HG02943 (cell line): ENCODE data around the gene MLLT11.
"Not testable (repeated sequence)": the region's sequence is repeated elsewhere in the genome, so short reads cannot be mapped to it uniquely, and the experiment has no call there.

Source experiments
- ATAC-seq: cut with Tn5 transposase; IDR thresholded peaks from one replicate; pipeline ENCODE4 v1.9.1; 2021; ENCODE audit warnings: mild to moderate bottlenecking, low read depth, moderate library complexity; ENCODE audit not compliant: unreplicated experiment

MLLT11 gene

GRCh38 chr1:151055581-151055980, 4.6 kb upstream of the MLLT11 start:
- no peak for ATAC-seq

DNA sequence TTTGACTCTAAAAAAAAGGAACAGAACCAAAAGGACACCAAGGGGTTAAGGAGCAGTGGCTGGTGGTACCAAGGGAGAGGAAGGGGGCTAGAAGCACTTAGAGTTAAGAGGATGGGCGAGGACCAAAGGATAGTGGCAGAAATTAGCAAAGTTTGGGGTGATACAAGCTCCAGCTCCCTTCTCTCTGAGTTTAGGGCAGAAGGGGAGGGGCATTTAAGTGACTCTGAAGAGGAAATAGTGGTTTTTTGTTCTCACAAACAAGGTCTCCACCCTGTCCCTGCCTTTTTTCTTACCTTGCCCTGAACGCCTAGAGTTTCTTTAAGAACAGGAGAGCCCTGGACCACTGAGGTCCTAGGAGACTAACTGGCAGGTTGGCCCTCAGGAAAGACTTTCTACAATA, 4.0 kb upstream of the MLLT11 start:
- ATAC-seq, result no peak

DNA sequence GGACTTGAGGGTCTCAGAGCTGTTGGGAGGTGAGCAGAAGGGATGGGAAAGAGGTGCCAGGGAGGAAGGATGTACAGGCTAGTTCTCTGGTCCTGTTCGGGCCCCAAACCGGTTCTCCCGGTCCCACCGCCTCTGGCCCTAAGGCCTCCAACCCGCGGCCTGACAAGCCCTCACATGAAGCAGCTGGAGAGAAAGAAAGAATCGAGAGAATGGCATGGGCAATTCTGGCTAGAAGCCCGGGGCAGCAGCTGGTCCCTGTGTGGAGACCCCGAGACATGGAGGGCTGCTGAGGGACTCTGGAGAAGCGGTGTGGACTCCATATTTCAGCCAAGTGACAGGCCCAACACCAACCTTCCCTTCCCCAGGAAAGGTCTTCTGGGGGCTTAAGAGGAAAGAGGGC, 1.5 kb upstream of the MLLT11 start:
- ATAC-seq, result no peak

DNA sequence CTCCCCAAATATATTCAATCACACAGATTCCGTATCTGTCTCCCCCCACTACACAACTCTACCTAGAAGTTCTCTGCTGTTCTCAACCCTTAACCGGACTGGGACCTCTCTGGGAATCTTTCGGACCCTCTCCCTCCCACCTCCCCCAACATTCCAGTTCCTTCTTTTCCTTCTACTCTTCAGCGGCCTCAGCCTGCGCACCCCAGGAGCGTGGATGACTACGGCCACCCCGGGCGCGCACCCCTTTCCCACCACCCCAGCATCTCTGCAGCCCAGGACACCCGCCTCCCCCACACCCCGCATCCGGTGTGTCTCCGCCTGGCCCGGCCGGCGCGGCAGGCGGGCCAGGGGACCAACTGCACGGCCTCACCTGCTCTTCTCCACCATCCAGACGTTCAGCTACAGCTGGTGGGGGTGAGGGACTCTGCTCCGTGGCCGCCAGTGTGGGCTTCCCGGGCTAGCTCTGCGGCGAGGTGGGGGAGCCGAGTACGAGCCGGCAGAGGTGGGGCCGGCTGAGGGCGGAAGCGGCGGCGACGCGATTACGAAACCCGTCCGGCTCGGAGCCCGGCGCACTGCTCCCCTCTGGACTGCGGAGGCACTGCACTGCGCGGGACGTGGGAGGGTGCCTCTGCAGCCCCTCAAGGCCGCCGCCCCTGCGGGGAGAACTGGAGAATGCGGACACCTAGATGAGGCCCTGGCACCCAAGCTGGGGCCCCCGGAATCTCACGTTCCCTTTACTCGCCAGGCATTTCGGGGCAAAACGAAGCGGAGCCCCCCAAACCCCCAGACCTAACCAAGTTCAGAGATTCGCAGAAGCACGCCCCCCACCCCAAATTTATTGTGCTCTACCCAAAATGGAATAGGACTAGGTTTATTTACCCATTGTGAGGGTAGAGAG, 839 bp upstream of the MLLT11 start, which contains the start of gene CDC42SE1:
CDC42SE1 (minus strand) TSS at position 514 of the 898 bp plus-strand sequence. CDS start 3,892 bp downstream, outside the sequence.
- ATAC-seq, result peak; percentile 69

DNA sequence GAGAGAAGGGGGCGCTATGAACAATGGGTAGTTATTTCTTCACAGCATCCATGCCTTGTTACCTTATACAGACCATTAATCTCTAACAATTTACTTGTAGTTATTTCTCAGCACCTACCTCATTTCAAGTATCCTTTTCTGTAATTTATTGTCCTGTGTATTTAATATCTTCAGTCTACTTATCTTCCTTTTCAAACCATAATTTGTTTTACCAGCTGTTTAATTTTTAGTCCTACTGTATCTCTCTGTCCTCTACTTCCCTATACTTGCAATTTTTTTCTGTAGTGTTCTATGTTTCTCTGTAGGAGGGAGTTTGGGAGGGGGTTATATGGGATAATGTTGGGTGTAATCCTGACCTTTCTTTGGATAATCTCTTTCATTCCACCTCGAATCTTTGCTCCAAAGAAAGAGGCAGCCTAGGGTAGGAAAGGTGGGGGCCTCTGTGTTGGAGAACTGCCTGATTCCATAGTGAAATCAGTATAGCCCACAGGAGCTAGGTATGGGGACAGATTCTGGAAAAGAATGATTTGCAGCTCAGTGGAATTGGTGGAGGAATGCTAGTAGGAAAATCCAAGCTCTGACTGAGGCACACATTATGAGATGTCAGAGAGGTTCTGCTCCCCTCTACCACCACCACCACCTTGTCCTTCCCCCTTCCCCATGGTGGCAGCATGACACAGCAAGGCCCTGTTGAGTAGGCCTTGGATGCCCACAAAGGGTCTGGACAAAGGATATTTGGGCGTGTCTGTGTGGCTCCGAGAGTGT, 642 bp downstream of the MLLT11 start:
- no peak for ATAC-seq

- ATAC-seq, result no peak
Measured at GRCh38 chr1:151061704-151062103, 1.5 kb downstream of the MLLT11 start.

- no peak for ATAC-seq
Measured at GRCh38 chr1:151062741-151063371, 2.7 kb downstream of the MLLT11 start.

- no peak for ATAC-seq
Measured at GRCh38 chr1:151065089-151065645, 5.0 kb downstream of the MLLT11 start.

DNA sequence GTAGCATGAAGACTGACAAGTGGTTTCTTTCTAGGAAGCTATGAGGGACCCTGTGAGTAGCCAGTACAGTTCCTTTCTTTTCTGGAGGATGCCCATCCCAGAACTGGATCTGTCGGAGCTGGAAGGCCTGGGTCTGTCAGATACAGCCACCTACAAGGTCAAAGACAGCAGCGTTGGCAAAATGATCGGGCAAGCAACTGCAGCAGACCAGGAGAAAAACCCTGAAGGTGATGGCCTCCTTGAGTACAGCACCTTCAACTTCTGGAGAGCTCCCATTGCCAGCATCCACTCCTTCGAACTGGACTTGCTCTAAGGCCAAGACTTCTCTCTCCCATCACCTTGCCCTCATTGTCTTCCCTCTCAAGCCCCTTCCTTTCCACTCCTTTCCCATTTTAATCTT, 7.0 kb downstream of the MLLT11 start:
- no peak for ATAC-seq

DNA sequence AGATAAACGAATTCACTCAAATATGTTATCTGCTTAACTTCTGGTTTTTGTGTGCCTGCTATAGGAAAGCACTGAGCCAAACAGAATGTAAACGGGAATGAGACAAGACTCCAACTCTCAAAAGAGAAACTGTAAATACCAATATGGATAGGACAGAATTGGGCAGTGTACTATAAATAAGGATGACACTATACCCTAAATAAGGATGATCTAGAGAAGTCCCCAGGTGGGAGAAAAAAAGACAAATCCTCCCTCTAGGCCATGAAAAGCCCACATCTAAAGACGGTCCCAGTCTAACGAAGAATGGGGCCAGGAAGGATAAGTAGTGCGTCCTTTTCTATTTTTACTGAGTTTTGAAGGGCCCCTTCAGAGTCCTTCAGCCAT, 8.9 kb downstream of the MLLT11 start:
- ATAC-seq, result no peak

GRCh38 chr1:151070474-151071276, 10.5 kb downstream of the MLLT11 start, which contains the start of gene GABPB2:
TSS of gene GABPB2 (plus strand) at chr1:151070761. CDS start at chr1:151088190, 17,429 bp downstream.
- peak; percentile 57 for ATAC-seq

GRCh38 chr1:151072224-151072623, 12.0 kb downstream of the MLLT11 start:
- no peak for ATAC-seq

GRCh38 chr1:151085953-151086559, 25.9 kb downstream of the MLLT11 start:
- ATAC-seq, result no peak

GRCh38 chr1:151097426-151097825, 37.2 kb downstream of the MLLT11 start:
- not testable (repeated sequence) for ATAC-seq

GRCh38 chr1:151098126-151098525, 37.9 kb downstream of the MLLT11 start:
- ATAC-seq, result no peak

DNA sequence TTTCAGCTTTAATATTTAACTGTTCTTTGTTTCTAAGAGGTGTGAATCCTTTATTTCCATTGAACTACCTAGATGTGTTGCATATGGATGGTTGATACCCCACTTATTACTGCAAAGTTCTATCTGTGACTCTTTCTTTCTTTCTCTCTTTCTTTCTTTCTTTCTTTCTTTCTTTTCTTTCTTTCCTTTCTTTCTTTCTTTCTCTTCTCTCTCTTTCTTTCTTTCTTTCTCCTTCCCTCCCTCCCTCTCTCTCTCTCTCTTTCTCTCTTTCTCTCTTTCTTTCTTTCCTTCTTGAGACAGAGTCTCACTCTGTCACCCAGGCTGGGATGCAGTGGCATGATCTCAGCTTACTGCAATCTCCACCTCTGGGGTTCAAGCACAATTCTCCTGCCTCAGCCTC, 44.4 kb downstream of the MLLT11 start:
- ATAC-seq, result no peak

DNA sequence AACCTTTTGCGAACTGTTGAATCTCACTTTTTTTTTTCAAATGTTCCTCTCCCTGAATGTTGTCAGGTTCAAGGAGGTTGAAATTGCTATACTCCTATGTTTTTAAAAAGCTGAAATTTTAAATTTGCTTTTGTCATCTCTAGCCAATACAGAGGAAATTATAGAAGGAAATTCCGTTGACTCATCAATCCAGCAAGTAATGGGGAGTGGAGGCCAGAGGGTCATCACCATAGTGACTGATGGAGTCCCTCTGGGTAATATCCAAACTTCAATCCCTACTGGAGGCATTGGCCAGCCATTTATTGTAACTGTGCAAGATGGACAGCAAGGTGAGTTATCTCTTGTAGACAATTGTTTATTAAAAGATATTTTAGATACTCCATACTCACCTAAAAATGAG, 46.7 kb downstream of the MLLT11 start:
- no peak for ATAC-seq

GRCh38 chr1:151108331-151108730, 48.1 kb downstream of the MLLT11 start:
- ATAC-seq, result no peak

GRCh38 chr1:151113877-151114276, 53.7 kb downstream of the MLLT11 start:
- no peak for ATAC-seq
